Measurements from ENCODE around the gene AKNAD1.
A peak's percentile ranks its signal among the peaks of the same experiment; 100 is the strongest.

AKNAD1 gene

GRCh38 chr1:108816049-108816893 is 40.6 kb downstream of the AKNAD1 start:
- DNase-seq (ENCODE audit: extremely low read depth, low read depth): peak; percentile 81
- no peak for TF ChIP-seq CTCF (IDR thresholded peaks at IDR 0.05; ENCODE audit: low read depth, low read length)

GRCh38 chr1:108815566-108815965 is 41.3 kb downstream of the AKNAD1 start:
- TF ChIP-seq CTCF (IDR thresholded peaks at IDR 0.05; ENCODE audit: low read depth, low read length): no peak
- no peak for DNase-seq (ENCODE audit: extremely low read depth, low read depth)

- no peak for DNase-seq (ENCODE audit: extremely low read depth, low read depth)
- TF ChIP-seq CTCF (IDR thresholded peaks at IDR 0.05; ENCODE audit: low read depth, low read length): no peak
Measured at GRCh38 chr1:108814343-108815125, 42.4 kb downstream of the AKNAD1 start.

GRCh38 chr1:108813326-108813725 is 43.6 kb downstream of the AKNAD1 start:
- no peak for TF ChIP-seq CTCF (IDR thresholded peaks at IDR 0.05; ENCODE audit: low read depth, low read length)
- no peak for DNase-seq (ENCODE audit: extremely low read depth, low read depth)

GRCh38 chr1:108811611-108812010 is 45.3 kb downstream of the AKNAD1 start:
- TF ChIP-seq CTCF (IDR thresholded peaks at IDR 0.05; ENCODE audit: low read depth, low read length): no peak
- DNase-seq (ENCODE audit: extremely low read depth, low read depth): no peak

GRCh38 chr1:108808438-108808837 is 48.5 kb downstream of the AKNAD1 start:
- TF ChIP-seq CTCF (IDR thresholded peaks at IDR 0.05; ENCODE audit: low read depth, low read length): no peak
- no peak for DNase-seq (ENCODE audit: extremely low read depth, low read depth)

- TF ChIP-seq CTCF (IDR thresholded peaks at IDR 0.05; ENCODE audit: low read depth, low read length): no peak
- DNase-seq (ENCODE audit: extremely low read depth, low read depth): no peak
Measured at GRCh38 chr1:108803548-108803947, 53.3 kb downstream of the AKNAD1 start.
